GM13976 (cell line): ENCODE data around the gene KCNQ1.

ENCODE experiments used
- DNase-seq: peaks from one replicate; pipeline ENCODE4 v3.0.0; 2012; ENCODE audit warnings: low spot score
- CTCF ChIP-seq: IDR thresholded peaks from 2 replicates; pipeline ENCODE4 v1.5.1; 2012; ENCODE audit warnings: borderline replicate concordance, mild to moderate bottlenecking; ENCODE audit not compliant: insufficient read depth; ENCODE audit errors: extremely low read depth, missing control alignments, control extremely low read depth
- in situ Hi-C: fragments of 300-500 bp; cut with MboI; formaldehyde crosslinking; loops from one replicate; pipeline ENCODE4 v1.12.0; 2022; ENCODE audit warnings: low sequenced_read_pairs, mixed read lengths, inconsistent platforms; ENCODE audit not compliant: unreplicated experiment

The KCNQ1 gene

GRCh38 chr11:2678396-2678795 lies 233.6 kb downstream of the KCNQ1 start:
- in situ Hi-C loops, result no loop called here
- no peak for TF ChIP-seq CTCF
- DNase-seq, result no peak

DNA sequence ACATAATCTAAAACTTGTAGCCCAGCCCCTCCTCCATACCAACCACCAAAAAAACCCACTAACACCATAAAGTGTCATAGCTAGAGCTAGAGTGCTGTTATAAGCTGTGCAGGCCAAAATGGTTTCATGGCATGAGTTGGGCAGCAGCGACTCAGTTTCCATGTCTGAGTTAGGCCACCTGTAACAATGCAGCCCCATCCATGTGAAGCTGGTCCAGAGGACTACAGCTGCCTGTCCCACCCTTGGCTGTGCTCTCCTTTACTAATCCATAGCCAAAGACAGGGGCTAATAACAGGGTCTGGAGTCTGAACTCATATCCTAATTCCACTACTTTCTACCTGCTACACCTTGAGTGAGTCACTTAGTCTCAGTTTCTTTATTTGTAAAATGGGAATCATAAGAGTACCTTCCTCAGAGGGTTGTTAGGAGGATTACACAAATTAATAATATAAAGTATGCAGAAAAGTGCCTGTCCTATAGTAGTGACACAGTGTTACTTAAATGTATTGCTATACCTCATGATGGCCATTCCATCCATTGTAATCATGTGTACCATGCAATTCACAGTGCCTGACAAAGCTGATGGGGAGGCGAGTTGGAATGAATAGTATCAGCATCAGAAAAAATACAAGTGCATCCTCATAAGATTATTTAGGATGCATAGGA lies 234.3 kb downstream of the KCNQ1 start:
- in situ Hi-C loops, result no loop called here
- no peak for DNase-seq
- TF ChIP-seq CTCF, result no peak

DNA sequence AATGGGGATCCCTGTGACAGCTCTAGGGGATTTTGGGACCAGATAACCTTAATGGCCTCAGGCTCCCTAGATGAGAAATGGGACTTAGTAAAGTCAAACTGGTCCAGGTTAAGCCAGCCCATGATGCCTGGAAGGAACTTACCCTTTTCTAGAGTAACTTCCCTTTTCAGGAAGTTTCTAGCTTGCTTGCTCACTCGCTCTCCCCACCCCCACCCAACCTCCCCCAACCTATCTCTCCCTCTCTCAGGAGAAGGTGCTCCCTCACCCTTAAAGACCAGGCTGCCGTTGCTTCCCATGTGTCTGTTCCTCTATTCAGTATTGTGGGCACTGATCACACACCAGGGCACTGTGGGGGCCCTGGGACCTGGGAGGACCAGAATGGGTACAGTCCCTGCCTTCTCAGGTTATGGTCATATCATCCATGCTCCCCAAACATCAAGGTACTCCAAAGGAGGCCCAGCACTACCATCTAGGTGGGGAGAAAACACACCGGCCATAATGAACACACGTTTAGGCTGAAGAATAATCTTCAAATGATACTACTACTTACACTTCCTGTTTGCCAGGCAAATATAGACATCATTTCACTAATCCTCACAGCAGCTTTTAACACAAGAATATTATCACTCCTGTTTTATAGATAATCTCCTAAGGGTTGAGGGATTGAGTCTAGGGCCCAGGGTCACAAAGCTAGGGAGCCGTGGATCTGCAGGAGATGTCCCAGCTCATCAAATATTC lies 236.8 kb downstream of the KCNQ1 start:
- TF ChIP-seq CTCF, result no peak
- DNase-seq, result no peak
- in situ Hi-C loops, result no loop called here

GRCh38 chr11:2683806-2684205 lies 239.0 kb downstream of the KCNQ1 start:
- DNase-seq, result no peak
- TF ChIP-seq CTCF, result no peak
- in situ Hi-C loops, result no loop called here

DNA sequence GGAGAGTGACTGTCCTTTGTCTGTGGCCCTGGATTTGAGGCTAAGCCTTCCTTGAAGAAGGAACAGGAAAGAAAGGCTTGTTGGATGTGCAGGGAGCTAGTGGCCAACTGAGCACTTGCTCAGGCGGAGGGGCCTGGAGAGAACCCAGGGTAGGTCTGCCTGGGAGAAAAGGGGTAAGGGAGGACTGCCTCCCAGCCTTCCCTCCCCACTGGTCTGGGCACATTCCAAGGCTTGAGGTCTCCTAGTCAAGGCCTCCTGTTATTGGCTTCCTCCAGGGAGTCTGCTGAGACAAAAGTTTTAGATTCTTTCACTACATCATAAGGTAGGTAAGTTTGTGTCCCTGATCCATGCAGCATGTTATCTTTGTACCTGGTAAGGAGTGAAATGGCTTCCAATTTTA lies 239.8 kb downstream of the KCNQ1 start:
- in situ Hi-C loops, result no loop called here
- DNase-seq, result no peak
- no peak for TF ChIP-seq CTCF

DNA sequence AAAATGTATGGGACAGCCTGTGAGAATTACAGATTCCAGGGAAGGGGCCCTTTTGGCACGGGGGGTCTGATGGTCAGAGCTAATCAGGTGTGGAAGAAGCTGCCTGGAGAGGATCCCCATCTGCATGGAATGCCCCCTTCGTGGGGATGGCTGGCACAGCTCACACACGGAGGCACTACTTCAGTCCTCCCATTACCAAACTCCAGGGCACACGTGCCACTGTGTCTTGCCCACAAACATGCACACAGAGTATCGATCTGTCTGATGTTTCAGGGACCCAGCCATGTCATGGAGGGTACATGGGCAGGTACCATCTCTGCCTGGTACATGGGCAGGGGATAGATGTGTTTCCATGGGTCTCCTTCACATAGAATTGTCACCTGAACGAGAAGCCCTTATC lies 240.2 kb downstream of the KCNQ1 start:
- in situ Hi-C loops, result no loop called here
- no peak for DNase-seq
- no peak for TF ChIP-seq CTCF
